Spleen (tissue), 11 donors: Measurements from ENCODE around the gene CACNA1C. TPM values are rescaled to one million over a fixed set of nuclear protein-coding genes. Genes with fewer than 3 reads are reported as not detected.

Experiments used
- DNase-seq: peaks from one replicate; pipeline ENCODE4 v3.0.0-alpha.2; 2020
- H3K27ac ChIP-seq, 8 donors: fragments of 200-600 bp; sonication (generic) in 7 of 8; 1 replicate in 4 of 8; 2 replicates in 4 of 8; pipeline versions ENCODE4 v1.5.0 to v1.8.0; 2016 to 2021; ENCODE audit warnings: inconsistent platforms in 4 of 8, mild to moderate bottlenecking in 4 of 8, moderate library complexity in 1 of 8
- H3K27me3 ChIP-seq, 7 donors: fragments of 200-600 bp; sonication (generic) in 6 of 7; replicated peaks in 1 of 7; 1 replicate in 4 of 7; 2 replicates in 3 of 7; pipeline versions ENCODE4 v1.5.0 to v1.8.0; 2016 to 2021; ENCODE audit warnings: inconsistent platforms in 3 of 7, mild to moderate bottlenecking in 1 of 7
- H3K36me3 ChIP-seq, 6 donors: fragments of 200-600 bp; sonication (generic) in 5 of 6; 1 replicate in 4 of 6; 2 replicates in 2 of 6; pipeline versions ENCODE4 v1.5.0 to v1.8.0; 2016 to 2021; ENCODE audit warnings: inconsistent platforms in 2 of 6
- H3K4me1 ChIP-seq, 6 donors: fragments of 200-600 bp; sonication (generic) in 5 of 6; 1 replicate in 3 of 6; 2 replicates in 3 of 6; pipeline versions ENCODE4 v1.5.0 to v1.8.0; 2016 to 2021; ENCODE audit warnings: inconsistent platforms in 3 of 6
- H3K4me3 ChIP-seq, 8 donors: fragments of 200-600 bp; sonication (generic) in 7 of 8; 1 replicate in 4 of 8; 2 replicates in 4 of 8; pipeline versions ENCODE4 v1.5.0 to v1.8.0; 2016 to 2021; ENCODE audit warnings: inconsistent platforms in 4 of 8, mild to moderate bottlenecking in 4 of 8, moderate library complexity in 2 of 8
- H3K9me3 ChIP-seq, 8 donors: fragments of 200-600 bp; sonication (generic) in 7 of 8; 1 replicate in 4 of 8; 2 replicates in 4 of 8; pipeline versions ENCODE4 v1.5.0 to v1.8.0; 2016 to 2021; ENCODE audit warnings: inconsistent platforms in 4 of 8
- CTCF ChIP-seq, 11 experiments: fragments of 200-600 bp in 7 of 11; fragments of 450-650 bp in 4 of 11; sonication (generic) in 4 of 11; IDR thresholded peaks in 8 of 11; conservative IDR thresholded peaks in 3 of 11; 1 replicate in 7 of 11; 2 replicates in 4 of 11; pipeline versions ENCODE4 v1.4.0 to v1.8.0; 2016 to 2021; ENCODE audit warnings: antibody characterized with exemption in 11 of 11, inconsistent platforms in 4 of 11, mild to moderate bottlenecking in 1 of 11
- POLR2A ChIP-seq, 3 donors: fragments of 450-650 bp; IDR thresholded peaks; one replicate each; pipeline ENCODE4 v1.5.1; 2017; ENCODE audit warnings: antibody characterized with exemption in 3 of 3, mild to moderate bottlenecking in 1 of 3
- POLR2AphosphoS5 ChIP-seq, 3 donors: sonication (generic); formaldehyde crosslinking; IDR thresholded peaks; one replicate each; pipeline ENCODE4 v1.5.1; 2017; ENCODE audit warnings: antibody characterized with exemption in 3 of 3
- whole genome bisulfite sequencing, 5 donors: extraction: QIAGEN DNeasy Blood & Tissue Kit in 3 of 5; methylation state at CpG; one replicate each; pipeline versions ENCODE4 v1.1.5 to v1.1.7; 2013 to 2018; 5-methylcytosine and 5-hydroxymethylcytosine counted together
- intact Hi-C: fragments of 100-400 bp; cut with DNase I; formaldehyde crosslinking; loops from one replicate; pipeline ENCODE4 v1.15.0; 2023; ENCODE audit warnings: low total_unique reads
- polyA plus RNA-seq, 3 donors: library from polyadenylated mRNA; stranded (reverse); fragments of 200-250 nt; gene quantifications; one replicate each; pipeline ENCODE4 v1.2.1, GENCODE V29; 2013
- total RNA-seq, 7 donors: library from RNA; depleted of rRNA in 3 of 7; stranded (reverse); fragments of >200 nt in 3 of 7; fragmentation: NEBNext Ultra II Directional in 4 of 7; extraction: Animal tissue kit (Norgen Biotek cat#: 25700) in 4 of 7; gene quantifications; one replicate each; pipeline versions ENCODE4 v1.1.0 to v1.2.1, GENCODE V29; 2016 to 2021
- donor health status: healthy with polysubstance abuse.
- donor health status: DM: no; HTN: no; CAD: no; lungs with moderate emphysema.
- donor health status: DM: no; HTN: no; CAD: no.
- donor health status: Bipolar disorder and iron deficiency.
- donor health status: healthy.
- donor health status: DM: no; HTN: no; CAD: no.
- donor health status: DM: yes; HTN: yes; CAD: no.

The CACNA1C gene
- total and polyA plus RNA-seq, 10 donors: 0.67 to 27.6 (median 18.4) TPM

GRCh38 chr12:2309647-2310046, 256.9 kb downstream of the CACNA1C start:
- no peak overlapping the region for H3K4me3 ChIP-seq
- intact Hi-C loops: no loop called here
- no peaks in the 10 kb centered on the region for H3K27me3 ChIP-seq
- peaks cover 0 to 8% (median 0%) of the 10 kb centered on the region in 8 donors for H3K9me3 ChIP-seq
- 44 to 69% (median 61%) methylated on average over 5 of the region's 5 CpGs for WGBS, 5 donors
- no peak overlapping the region for H3K27ac ChIP-seq
- no peak for TF ChIP-seq CTCF (IDR thresholded peaks at IDR 0.05 in 8 of 11, conservative IDR thresholded peaks at IDR 0.05 in 3 of 11)
- no peak for TF ChIP-seq POLR2AphosphoS5 (IDR thresholded peaks at IDR 0.05)
- no peak for TF ChIP-seq POLR2A (IDR thresholded peaks at IDR 0.05)
- H3K36me3 ChIP-seq: no peaks in the 10 kb centered on the region
- H3K4me1 ChIP-seq: peaks cover 0 to 10% (median 1%) of the 10 kb centered on the region in 6 donors
- no peak for DNase-seq

- DNase-seq: no peak
- peaks cover 0 to 7% (median 0%) of the 10 kb centered on the region in 6 donors for H3K4me1 ChIP-seq
Measured at GRCh38 chr12:2311020-2311778, 258.4 kb downstream of the CACNA1C start.

GRCh38 chr12:2312175-2312574, 259.4 kb downstream of the CACNA1C start:
- no peak overlapping the region for H3K27ac ChIP-seq
- intact Hi-C loops: no loop called here
- 89 to 97% (median 95%) methylated on average over 7 of the region's 7 CpGs for WGBS, 5 donors
- no peaks in the 10 kb centered on the region for H3K27me3 ChIP-seq
- no peak for DNase-seq
- no peak overlapping the region for H3K4me3 ChIP-seq
- no peaks in the 10 kb centered on the region for H3K4me1 ChIP-seq
- peaks cover 0 to 8% (median 0%) of the 10 kb centered on the region in 8 donors for H3K9me3 ChIP-seq
- TF ChIP-seq CTCF (IDR thresholded peaks at IDR 0.05 in 8 of 11, conservative IDR thresholded peaks at IDR 0.05 in 3 of 11) (no peak), POLR2A (IDR thresholded peaks at IDR 0.05) (no peak), POLR2AphosphoS5 (IDR thresholded peaks at IDR 0.05) (no peak)
- H3K36me3 ChIP-seq: no peaks in the 10 kb centered on the region

More at GRCh38 chr12:2311020-2311778, 258.4 kb downstream of the CACNA1C start:
- H3K27me3 ChIP-seq: no peaks in the 10 kb centered on the region
- TF ChIP-seq POLR2A (IDR thresholded peaks at IDR 0.05): no peak
- TF ChIP-seq CTCF (IDR thresholded peaks at IDR 0.05 in 8 of 11, conservative IDR thresholded peaks at IDR 0.05 in 3 of 11): no peak
- no peak for TF ChIP-seq POLR2AphosphoS5 (IDR thresholded peaks at IDR 0.05)
- 71 to 87% (median 82%) methylated on average over 15 of the region's 15 CpGs for WGBS, 5 donors
- H3K9me3 ChIP-seq: peaks cover 0 to 8% (median 0%) of the 10 kb centered on the region in 8 donors
- H3K4me3 ChIP-seq: no peak overlapping the region
- intact Hi-C loops: no loop called here
- no peak overlapping the region for H3K27ac ChIP-seq
- H3K36me3 ChIP-seq: no peaks in the 10 kb centered on the region

GRCh38 chr12:2312770-2313169, 260.0 kb downstream of the CACNA1C start:
- intact Hi-C loops: no loop called here
- peaks cover 0 to 8% (median 0%) of the 10 kb centered on the region in 8 donors for H3K9me3 ChIP-seq
- DNase-seq: no peak
- TF ChIP-seq CTCF (IDR thresholded peaks at IDR 0.05 in 8 of 11, conservative IDR thresholded peaks at IDR 0.05 in 3 of 11) (no peak), POLR2A (IDR thresholded peaks at IDR 0.05) (no peak), POLR2AphosphoS5 (IDR thresholded peaks at IDR 0.05) (no peak)
- no peak overlapping the region for H3K27ac ChIP-seq
- 90 to 96% (median 93%) methylated on average over 1 of the region's 1 CpG for WGBS, 5 donors
- H3K27me3 ChIP-seq: no peaks in the 10 kb centered on the region
- no peaks in the 10 kb centered on the region for H3K36me3 ChIP-seq
- no peaks in the 10 kb centered on the region for H3K4me1 ChIP-seq
- H3K4me3 ChIP-seq: no peak overlapping the region
